Measurements from ENCODE around the gene NMT2. TPM values are rescaled to one million over a fixed set of nuclear protein-coding genes. Genes with fewer than 3 reads are reported as not detected.

The NMT2 gene
- total and polyA plus RNA-seq, 2 experiments from 2014 or later, result 11.7 to 16.8 TPM

DNA sequence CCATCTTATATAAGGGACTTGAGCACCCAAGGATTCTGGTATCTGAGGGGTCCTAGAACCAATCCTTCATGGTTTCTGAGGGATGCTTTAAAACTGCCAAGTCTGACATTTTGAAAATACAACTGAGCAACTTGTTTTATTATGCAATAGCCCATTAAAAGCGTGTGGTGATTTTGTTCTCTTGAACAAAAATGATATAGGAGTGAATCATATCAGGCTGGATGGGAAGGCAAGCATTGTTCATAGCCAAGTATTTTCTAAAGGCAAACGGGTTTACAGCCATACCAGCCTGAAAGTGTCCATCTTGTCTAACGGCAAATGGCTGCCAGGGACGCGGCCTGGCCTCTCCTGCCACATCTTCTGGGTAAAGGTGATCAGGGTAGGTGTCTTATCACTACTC lies 48.0 kb downstream of the NMT2 start (continued):
- TF ChIP-seq, protein P1, sequence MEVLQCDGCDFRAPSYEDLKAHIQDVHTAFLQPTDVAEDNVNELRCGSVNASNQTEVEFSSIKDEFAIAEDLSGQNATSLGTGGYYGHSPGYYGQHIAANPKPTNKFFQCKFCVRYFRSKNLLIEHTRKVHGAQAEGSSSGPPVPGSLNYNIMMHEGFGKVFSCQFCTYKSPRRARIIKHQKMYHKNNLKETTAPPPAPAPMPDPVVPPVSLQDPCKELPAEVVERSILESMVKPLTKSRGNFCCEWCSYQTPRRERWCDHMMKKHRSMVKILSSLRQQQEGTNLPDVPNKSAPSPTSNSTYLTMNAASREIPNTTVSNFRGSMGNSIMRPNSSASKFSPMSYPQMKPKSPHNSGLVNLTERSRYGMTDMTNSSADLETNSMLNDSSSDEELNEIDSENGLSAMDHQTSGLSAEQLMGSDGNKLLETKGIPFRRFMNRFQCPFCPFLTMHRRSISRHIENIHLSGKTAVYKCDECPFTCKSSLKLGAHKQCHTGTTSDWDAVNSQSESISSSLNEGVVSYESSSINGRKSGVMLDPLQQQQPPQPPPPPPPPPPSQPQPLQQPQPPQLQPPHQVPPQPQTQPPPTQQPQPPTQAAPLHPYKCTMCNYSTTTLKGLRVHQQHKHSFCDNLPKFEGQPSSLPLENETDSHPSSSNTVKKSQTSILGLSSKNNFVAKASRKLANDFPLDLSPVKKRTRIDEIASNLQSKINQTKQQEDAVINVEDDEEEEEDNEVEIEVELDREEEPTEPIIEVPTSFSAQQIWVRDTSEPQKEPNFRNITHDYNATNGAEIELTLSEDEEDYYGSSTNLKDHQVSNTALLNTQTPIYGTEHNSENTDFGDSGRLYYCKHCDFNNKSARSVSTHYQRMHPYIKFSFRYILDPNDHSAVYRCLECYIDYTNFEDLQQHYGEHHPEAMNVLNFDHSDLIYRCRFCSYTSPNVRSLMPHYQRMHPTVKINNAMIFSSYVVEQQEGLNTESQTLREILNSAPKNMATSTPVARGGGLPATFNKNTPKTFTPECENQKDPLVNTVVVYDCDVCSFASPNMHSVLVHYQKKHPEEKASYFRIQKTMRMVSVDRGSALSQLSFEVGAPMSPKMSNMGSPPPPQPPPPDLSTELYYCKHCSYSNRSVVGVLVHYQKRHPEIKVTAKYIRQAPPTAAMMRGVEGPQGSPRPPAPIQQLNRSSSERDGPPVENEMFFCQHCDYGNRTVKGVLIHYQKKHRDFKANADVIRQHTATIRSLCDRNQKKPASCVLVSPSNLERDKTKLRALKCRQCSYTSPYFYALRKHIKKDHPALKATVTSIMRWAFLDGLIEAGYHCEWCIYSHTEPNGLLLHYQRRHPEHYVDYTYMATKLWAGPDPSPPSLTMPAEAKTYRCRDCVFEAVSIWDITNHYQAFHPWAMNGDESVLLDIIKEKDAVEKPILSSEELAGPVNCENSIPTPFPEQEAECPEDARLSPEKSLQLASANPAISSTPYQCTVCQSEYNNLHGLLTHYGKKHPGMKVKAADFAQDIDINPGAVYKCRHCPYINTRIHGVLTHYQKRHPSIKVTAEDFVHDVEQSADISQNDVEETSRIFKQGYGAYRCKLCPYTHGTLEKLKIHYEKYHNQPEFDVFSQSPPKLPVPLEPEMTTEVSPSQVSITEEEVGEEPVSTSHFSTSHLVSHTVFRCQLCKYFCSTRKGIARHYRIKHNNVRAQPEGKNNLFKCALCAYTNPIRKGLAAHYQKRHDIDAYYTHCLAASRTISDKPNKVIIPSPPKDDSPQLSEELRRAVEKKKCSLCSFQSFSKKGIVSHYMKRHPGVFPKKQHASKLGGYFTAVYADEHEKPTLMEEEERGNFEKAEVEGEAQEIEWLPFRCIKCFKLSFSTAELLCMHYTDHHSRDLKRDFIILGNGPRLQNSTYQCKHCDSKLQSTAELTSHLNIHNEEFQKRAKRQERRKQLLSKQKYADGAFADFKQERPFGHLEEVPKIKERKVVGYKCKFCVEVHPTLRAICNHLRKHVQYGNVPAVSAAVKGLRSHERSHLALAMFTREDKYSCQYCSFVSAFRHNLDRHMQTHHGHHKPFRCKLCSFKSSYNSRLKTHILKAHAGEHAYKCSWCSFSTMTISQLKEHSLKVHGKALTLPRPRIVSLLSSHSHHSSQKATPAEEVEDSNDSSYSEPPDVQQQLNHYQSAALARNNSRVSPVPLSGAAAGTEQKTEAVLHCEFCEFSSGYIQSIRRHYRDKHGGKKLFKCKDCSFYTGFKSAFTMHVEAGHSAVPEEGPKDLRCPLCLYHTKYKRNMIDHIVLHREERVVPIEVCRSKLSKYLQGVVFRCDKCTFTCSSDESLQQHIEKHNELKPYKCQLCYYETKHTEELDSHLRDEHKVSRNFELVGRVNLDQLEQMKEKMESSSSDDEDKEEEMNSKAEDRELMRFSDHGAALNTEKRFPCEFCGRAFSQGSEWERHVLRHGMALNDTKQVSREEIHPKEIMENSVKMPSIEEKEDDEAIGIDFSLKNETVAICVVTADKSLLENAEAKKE (CRISPR knock-in tag; IDR thresholded peaks at IDR 0.05), result no peak
- no peak for TF ChIP-seq STAT1 (IDR thresholded peaks at IDR 0.05; ENCODE audit: unreplicated experiment)

DNA sequence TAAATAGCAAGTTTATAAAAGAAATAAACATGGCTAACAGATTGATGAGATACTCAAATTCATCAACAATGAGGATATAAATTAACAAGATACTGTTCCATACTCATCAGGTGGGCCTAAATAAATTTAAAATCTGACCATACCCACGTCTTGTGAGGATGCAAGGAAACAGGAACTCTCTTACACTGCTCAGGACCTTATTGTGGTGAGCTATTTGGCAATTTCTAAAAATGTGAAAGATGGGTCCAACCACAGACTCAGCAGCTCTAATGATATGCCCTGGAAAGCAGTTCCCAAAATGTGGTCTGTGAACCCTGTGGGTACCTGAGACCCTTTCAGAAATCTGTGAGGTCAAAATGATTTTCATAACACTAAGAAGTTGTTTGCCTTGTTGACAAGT lies 49.9 kb downstream of the NMT2 start:
- ATAC-seq (no peak), DNase-seq (ENCODE audit: low spot score) (no peak)
- H3F3A ChIP-seq (replicated peaks; ENCODE audit: low read depth), result no peaks in the 10 kb centered on the region
- Mint-ChIP-seq H3K36me3 (ENCODE audit: low read depth) (peaks cover 19% of the 10 kb centered on the region), H3K4me3 (no peak overlapping the region), H3K9me3 (no peaks in the 10 kb centered on the region), H3K4me1 (no peaks in the 10 kb centered on the region), H3K27me3 (ENCODE audit: insufficient read depth, low read depth, poor library complexity) (no peaks in the 10 kb centered on the region), H3K27ac (no peak overlapping the region)
- H3K27ac ChIP-seq (ENCODE audit: low read depth), result no peak overlapping the region
- no peaks in the 10 kb centered on the region; the same call in 1 of the 2 replicates for H4K20me1 ChIP-seq (replicated peaks; ENCODE audit: insufficient read depth)
- no peak overlapping the region for H3K4me2 ChIP-seq
- H2AFZ ChIP-seq, result no peak overlapping the region
- no peaks in the 10 kb centered on the region for H3K4me1 ChIP-seq (ENCODE audit: insufficient read depth)
- no peak overlapping the region for H3K4me3 ChIP-seq
- no peaks in the 10 kb centered on the region for H3K27me3 ChIP-seq (ENCODE audit: insufficient read depth)
- no peaks in the 10 kb centered on the region for H3K9me2 ChIP-seq (ENCODE audit: insufficient read depth)
- peaks cover 10% of the 10 kb centered on the region; the same call in 1 of the 2 replicates for H3K36me3 ChIP-seq (ENCODE audit: insufficient read depth)
- H3K79me2 ChIP-seq (replicated peaks; ENCODE audit: insufficient read depth), result no peaks in the 10 kb centered on the region
- TF ChIP-seq CREB1 (CRISPR knock-in tag; IDR thresholded peaks at IDR 0.05; ENCODE audit: low read depth), result no peak
- no peak for TF ChIP-seq JUNB (IDR thresholded peaks at IDR 0.05; ENCODE audit: unreplicated experiment)
- TF ChIP-seq, protein P1 (CRISPR knock-in tag; IDR thresholded peaks at IDR 0.05), result no peak
- TF ChIP-seq POLR2AphosphoS5 (IDR thresholded peaks at IDR 0.05; ENCODE audit: low read depth), result no peak
- TF ChIP-seq, protein P2, sequence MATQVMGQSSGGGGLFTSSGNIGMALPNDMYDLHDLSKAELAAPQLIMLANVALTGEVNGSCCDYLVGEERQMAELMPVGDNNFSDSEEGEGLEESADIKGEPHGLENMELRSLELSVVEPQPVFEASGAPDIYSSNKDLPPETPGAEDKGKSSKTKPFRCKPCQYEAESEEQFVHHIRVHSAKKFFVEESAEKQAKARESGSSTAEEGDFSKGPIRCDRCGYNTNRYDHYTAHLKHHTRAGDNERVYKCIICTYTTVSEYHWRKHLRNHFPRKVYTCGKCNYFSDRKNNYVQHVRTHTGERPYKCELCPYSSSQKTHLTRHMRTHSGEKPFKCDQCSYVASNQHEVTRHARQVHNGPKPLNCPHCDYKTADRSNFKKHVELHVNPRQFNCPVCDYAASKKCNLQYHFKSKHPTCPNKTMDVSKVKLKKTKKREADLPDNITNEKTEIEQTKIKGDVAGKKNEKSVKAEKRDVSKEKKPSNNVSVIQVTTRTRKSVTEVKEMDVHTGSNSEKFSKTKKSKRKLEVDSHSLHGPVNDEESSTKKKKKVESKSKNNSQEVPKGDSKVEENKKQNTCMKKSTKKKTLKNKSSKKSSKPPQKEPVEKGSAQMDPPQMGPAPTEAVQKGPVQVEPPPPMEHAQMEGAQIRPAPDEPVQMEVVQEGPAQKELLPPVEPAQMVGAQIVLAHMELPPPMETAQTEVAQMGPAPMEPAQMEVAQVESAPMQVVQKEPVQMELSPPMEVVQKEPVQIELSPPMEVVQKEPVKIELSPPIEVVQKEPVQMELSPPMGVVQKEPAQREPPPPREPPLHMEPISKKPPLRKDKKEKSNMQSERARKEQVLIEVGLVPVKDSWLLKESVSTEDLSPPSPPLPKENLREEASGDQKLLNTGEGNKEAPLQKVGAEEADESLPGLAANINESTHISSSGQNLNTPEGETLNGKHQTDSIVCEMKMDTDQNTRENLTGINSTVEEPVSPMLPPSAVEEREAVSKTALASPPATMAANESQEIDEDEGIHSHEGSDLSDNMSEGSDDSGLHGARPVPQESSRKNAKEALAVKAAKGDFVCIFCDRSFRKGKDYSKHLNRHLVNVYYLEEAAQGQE (IDR thresholded peaks at IDR 0.05; ENCODE audit: unreplicated experiment), result no peak
